Measurements from ENCODE around the gene NDUFB3.
A peak's percentile ranks its signal among the peaks of the same experiment; 100 is the strongest.

The NDUFB3 gene

GRCh38 chr2:201111096-201111495 is 39.3 kb downstream of the NDUFB3 start:
- H3K27me3 ChIP-seq (replicated peaks; ENCODE audit: insufficient read depth, low read length), result no peaks in the 10 kb centered on the region
- peaks cover 11% of the 10 kb centered on the region; the same call in 1 of the 2 replicates for H3K4me1 ChIP-seq (ENCODE audit: low read length)
- H3K9ac ChIP-seq (ENCODE audit: low read length), result no peak overlapping the region
- TF ChIP-seq, protein P1, sequence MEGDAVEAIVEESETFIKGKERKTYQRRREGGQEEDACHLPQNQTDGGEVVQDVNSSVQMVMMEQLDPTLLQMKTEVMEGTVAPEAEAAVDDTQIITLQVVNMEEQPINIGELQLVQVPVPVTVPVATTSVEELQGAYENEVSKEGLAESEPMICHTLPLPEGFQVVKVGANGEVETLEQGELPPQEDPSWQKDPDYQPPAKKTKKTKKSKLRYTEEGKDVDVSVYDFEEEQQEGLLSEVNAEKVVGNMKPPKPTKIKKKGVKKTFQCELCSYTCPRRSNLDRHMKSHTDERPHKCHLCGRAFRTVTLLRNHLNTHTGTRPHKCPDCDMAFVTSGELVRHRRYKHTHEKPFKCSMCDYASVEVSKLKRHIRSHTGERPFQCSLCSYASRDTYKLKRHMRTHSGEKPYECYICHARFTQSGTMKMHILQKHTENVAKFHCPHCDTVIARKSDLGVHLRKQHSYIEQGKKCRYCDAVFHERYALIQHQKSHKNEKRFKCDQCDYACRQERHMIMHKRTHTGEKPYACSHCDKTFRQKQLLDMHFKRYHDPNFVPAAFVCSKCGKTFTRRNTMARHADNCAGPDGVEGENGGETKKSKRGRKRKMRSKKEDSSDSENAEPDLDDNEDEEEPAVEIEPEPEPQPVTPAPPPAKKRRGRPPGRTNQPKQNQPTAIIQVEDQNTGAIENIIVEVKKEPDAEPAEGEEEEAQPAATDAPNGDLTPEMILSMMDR (IDR thresholded peaks at IDR 0.05; ENCODE audit: low read length), result no peak
- TF ChIP-seq EZH2phosphoT487 (IDR thresholded peaks at IDR 0.05; ENCODE audit: low read length), result no peak
- TF ChIP-seq EZH2 (optimal IDR thresholded peaks at IDR 0.05; ENCODE audit: low read depth, low read length), result no peak
- H3K79me2 ChIP-seq (ENCODE audit: low read length), result peaks cover 10% of the 10 kb centered on the region; the same call in 1 of the 2 replicates
- H4K20me1 ChIP-seq (ENCODE audit: insufficient read depth, low read length), result no peaks in the 10 kb centered on the region
- H2AFZ ChIP-seq (ENCODE audit: low read length), result no peak overlapping the region
- peaks cover 14% of the 10 kb centered on the region for H3F3A ChIP-seq (ENCODE audit: insufficient read depth, low read length)
- no peaks in the 10 kb centered on the region for H3K36me3 ChIP-seq (replicated peaks; ENCODE audit: insufficient read depth, low read length)
- no peak overlapping the region for H3K27ac ChIP-seq (ENCODE audit: low read length)
- no peaks in the 10 kb centered on the region for H3K9me2 ChIP-seq (replicated peaks; ENCODE audit: insufficient read depth, low read length)
- no peak for DNase-seq
- no peaks in the 10 kb centered on the region for H3K9me3 ChIP-seq (replicated peaks; ENCODE audit: insufficient read depth, low read length)
- H3K4me2 ChIP-seq (ENCODE audit: low read depth, low read length), result no peak overlapping the region
- no peak overlapping the region for H3K4me3 ChIP-seq (ENCODE audit: low read length)

- no peaks in the 10 kb centered on the region for H3K9me2 ChIP-seq (replicated peaks; ENCODE audit: insufficient read depth, low read length)
- TF ChIP-seq EZH2phosphoT487 (IDR thresholded peaks at IDR 0.05; ENCODE audit: low read length) (no peak), EZH2 (optimal IDR thresholded peaks at IDR 0.05; ENCODE audit: low read depth, low read length) (no peak)
- TF ChIP-seq, protein P1 (IDR thresholded peaks at IDR 0.05; ENCODE audit: low read length), result no peak
- H3K9ac ChIP-seq (ENCODE audit: low read length), result no peak overlapping the region
- no peak overlapping the region for H3K4me2 ChIP-seq (ENCODE audit: low read depth, low read length)
- no peak overlapping the region for H2AFZ ChIP-seq (ENCODE audit: low read length)
- H3K9me3 ChIP-seq (replicated peaks; ENCODE audit: insufficient read depth, low read length), result no peaks in the 10 kb centered on the region
- DNase-seq, result no peak
- no peaks in the 10 kb centered on the region for H3K27me3 ChIP-seq (replicated peaks; ENCODE audit: insufficient read depth, low read length)
- no peak overlapping the region for H3K4me3 ChIP-seq (ENCODE audit: low read length)
- peaks cover 15% of the 10 kb centered on the region for H3K4me1 ChIP-seq (ENCODE audit: low read length)
- H3K79me2 ChIP-seq (ENCODE audit: low read length), result peaks cover 24% of the 10 kb centered on the region
- no peaks in the 10 kb centered on the region for H4K20me1 ChIP-seq (ENCODE audit: insufficient read depth, low read length)
- peaks cover 46% of the 10 kb centered on the region for H3F3A ChIP-seq (ENCODE audit: insufficient read depth, low read length)
- H3K36me3 ChIP-seq (replicated peaks; ENCODE audit: insufficient read depth, low read length), result no peaks in the 10 kb centered on the region
- no peak overlapping the region for H3K27ac ChIP-seq (ENCODE audit: low read length)
Observed at GRCh38 chr2:201114350-201114749, 42.5 kb downstream of the NDUFB3 start.

GRCh38 chr2:201114846-201115245 is 43.0 kb downstream of the NDUFB3 start:
- Histone ChIP-seq H3K79me2 (ENCODE audit: low read length) (peaks cover 29% of the 10 kb centered on the region), H3K9ac (ENCODE audit: low read length) (no peak overlapping the region), H3K27ac (ENCODE audit: low read length) (peak overlapping the region; percentile 96; the same call in 1 of the 2 replicates), H3K9me2 (replicated peaks; ENCODE audit: insufficient read depth, low read length) (no peaks in the 10 kb centered on the region), H4K20me1 (ENCODE audit: insufficient read depth, low read length) (no peaks in the 10 kb centered on the region), H3K36me3 (replicated peaks; ENCODE audit: insufficient read depth, low read length) (no peaks in the 10 kb centered on the region), H3K4me1 (ENCODE audit: low read length) (peaks cover 15% of the 10 kb centered on the region), H3K4me2 (ENCODE audit: low read depth, low read length) (peak overlapping the region; percentile 73; the same call in 1 of the 2 replicates), H3K27me3 (replicated peaks; ENCODE audit: insufficient read depth, low read length) (no peaks in the 10 kb centered on the region), H2AFZ (ENCODE audit: low read length) (no peak overlapping the region), H3K4me3 (ENCODE audit: low read length) (no peak overlapping the region), H3F3A (ENCODE audit: insufficient read depth, low read length) (peaks cover 51% of the 10 kb centered on the region), H3K9me3 (replicated peaks; ENCODE audit: insufficient read depth, low read length) (no peaks in the 10 kb centered on the region)
- no peak for TF ChIP-seq EZH2 (optimal IDR thresholded peaks at IDR 0.05; ENCODE audit: low read depth, low read length)
- TF ChIP-seq, protein P1 (IDR thresholded peaks at IDR 0.05; ENCODE audit: low read length), result no peak
- no peak for TF ChIP-seq EZH2phosphoT487 (IDR thresholded peaks at IDR 0.05; ENCODE audit: low read length)
- DNase-seq, result no peak
